Hepatocyte (in vitro differentiated cells): Measurements from ENCODE around the gene SDCBP2.

ENCODE experiments used
- EZH2 ChIP-seq: fragments of 200-600 bp; sonication (generic); IDR thresholded peaks from 2 replicates; pipeline ENCODE4 v1.6.1; 2016; ENCODE audit warnings: antibody characterized with exemption, mild to moderate bottlenecking, borderline replicate concordance
- EZH2phosphoT487 ChIP-seq: fragments of 200-600 bp; sonication (generic); IDR thresholded peaks from one replicate; pipeline ENCODE4 v1.6.1; 2018; ENCODE audit warnings: antibody characterized with exemption, mild to moderate bottlenecking, low read depth, moderate library complexity; ENCODE audit not compliant: unreplicated experiment, severe bottlenecking
- TF ChIP-seq, protein P1 (sequence below): fragments of 200-600 bp; sonication (generic); IDR thresholded peaks from 2 replicates; pipeline ENCODE4 v1.5.1; 2016; ENCODE audit warnings: antibody characterized with exemption, mild to moderate bottlenecking; ENCODE audit not compliant: poor library complexity

DNA sequence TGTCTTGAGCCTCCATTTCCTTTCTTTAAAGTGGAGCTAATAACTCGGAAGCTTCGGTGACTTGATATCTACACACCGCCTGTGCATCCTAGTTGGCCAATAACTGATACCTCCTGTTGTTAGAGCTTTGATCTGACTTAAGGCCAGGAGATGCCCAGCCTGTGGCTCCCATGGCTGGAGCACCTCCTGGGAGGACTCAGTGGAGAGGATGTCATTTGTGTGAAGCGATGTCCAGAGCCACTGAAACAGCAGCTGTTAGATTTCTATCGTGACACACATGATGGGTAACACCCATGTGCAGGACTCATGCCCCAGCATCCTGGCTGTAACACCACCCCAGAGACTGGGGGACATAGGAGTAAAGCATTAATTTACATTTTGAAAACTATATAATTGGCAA, 30.8 kb downstream of the SDCBP2 start:
- TF ChIP-seq, protein P1, sequence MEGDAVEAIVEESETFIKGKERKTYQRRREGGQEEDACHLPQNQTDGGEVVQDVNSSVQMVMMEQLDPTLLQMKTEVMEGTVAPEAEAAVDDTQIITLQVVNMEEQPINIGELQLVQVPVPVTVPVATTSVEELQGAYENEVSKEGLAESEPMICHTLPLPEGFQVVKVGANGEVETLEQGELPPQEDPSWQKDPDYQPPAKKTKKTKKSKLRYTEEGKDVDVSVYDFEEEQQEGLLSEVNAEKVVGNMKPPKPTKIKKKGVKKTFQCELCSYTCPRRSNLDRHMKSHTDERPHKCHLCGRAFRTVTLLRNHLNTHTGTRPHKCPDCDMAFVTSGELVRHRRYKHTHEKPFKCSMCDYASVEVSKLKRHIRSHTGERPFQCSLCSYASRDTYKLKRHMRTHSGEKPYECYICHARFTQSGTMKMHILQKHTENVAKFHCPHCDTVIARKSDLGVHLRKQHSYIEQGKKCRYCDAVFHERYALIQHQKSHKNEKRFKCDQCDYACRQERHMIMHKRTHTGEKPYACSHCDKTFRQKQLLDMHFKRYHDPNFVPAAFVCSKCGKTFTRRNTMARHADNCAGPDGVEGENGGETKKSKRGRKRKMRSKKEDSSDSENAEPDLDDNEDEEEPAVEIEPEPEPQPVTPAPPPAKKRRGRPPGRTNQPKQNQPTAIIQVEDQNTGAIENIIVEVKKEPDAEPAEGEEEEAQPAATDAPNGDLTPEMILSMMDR: no peak
- TF ChIP-seq EZH2phosphoT487 (no peak), EZH2 (no peak)
